ENCODE measurements around the gene SIRPA.

Gene SIRPA

GRCh38 chr20:1870792-1871550 lies 24.2 kb upstream of the SIRPA start:
- Histone ChIP-seq H3K27ac (no peak overlapping the region), H3K36me3 (no peaks in the 10 kb centered on the region), H3K27me3 (ENCODE audit: insufficient read depth, low read depth, severe bottlenecking) (no peaks in the 10 kb centered on the region), H3K4me3 (ENCODE audit: low read depth, low read length) (no peak overlapping the region), H3K9me3 (ENCODE audit: severe bottlenecking) (peaks cover 3% of the 10 kb centered on the region)
- DNase-seq: peak; percentile 29
- TF ChIP-seq, protein P1, sequence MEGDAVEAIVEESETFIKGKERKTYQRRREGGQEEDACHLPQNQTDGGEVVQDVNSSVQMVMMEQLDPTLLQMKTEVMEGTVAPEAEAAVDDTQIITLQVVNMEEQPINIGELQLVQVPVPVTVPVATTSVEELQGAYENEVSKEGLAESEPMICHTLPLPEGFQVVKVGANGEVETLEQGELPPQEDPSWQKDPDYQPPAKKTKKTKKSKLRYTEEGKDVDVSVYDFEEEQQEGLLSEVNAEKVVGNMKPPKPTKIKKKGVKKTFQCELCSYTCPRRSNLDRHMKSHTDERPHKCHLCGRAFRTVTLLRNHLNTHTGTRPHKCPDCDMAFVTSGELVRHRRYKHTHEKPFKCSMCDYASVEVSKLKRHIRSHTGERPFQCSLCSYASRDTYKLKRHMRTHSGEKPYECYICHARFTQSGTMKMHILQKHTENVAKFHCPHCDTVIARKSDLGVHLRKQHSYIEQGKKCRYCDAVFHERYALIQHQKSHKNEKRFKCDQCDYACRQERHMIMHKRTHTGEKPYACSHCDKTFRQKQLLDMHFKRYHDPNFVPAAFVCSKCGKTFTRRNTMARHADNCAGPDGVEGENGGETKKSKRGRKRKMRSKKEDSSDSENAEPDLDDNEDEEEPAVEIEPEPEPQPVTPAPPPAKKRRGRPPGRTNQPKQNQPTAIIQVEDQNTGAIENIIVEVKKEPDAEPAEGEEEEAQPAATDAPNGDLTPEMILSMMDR (IDR thresholded peaks at IDR 0.05; ENCODE audit: low read depth, low read length): no peak

GRCh38 chr20:1871807-1872458 lies 23.3 kb upstream of the SIRPA start:
- Histone ChIP-seq H3K4me3 (ENCODE audit: low read depth, low read length) (no peak overlapping the region), H3K36me3 (no peaks in the 10 kb centered on the region), H3K27me3 (ENCODE audit: insufficient read depth, low read depth, severe bottlenecking) (no peaks in the 10 kb centered on the region), H3K9me3 (ENCODE audit: severe bottlenecking) (peaks cover 3% of the 10 kb centered on the region), H3K27ac (no peak overlapping the region)
- TF ChIP-seq, protein P1 (IDR thresholded peaks at IDR 0.05; ENCODE audit: low read depth, low read length): no peak
- no peak for DNase-seq

- DNase-seq: no peak
- no peaks in the 10 kb centered on the region for H3K27me3 ChIP-seq (ENCODE audit: insufficient read depth, low read depth, severe bottlenecking)
- peaks cover 3% of the 10 kb centered on the region for H3K9me3 ChIP-seq (ENCODE audit: severe bottlenecking)
- H3K27ac ChIP-seq: no peak overlapping the region
- no peaks in the 10 kb centered on the region for H3K36me3 ChIP-seq
- no peak overlapping the region for H3K4me3 ChIP-seq (ENCODE audit: low read depth, low read length)
- TF ChIP-seq, protein P1 (IDR thresholded peaks at IDR 0.05; ENCODE audit: low read depth, low read length): no peak
Measured at GRCh38 chr20:1872459-1873097, 22.6 kb upstream of the SIRPA start.

DNA sequence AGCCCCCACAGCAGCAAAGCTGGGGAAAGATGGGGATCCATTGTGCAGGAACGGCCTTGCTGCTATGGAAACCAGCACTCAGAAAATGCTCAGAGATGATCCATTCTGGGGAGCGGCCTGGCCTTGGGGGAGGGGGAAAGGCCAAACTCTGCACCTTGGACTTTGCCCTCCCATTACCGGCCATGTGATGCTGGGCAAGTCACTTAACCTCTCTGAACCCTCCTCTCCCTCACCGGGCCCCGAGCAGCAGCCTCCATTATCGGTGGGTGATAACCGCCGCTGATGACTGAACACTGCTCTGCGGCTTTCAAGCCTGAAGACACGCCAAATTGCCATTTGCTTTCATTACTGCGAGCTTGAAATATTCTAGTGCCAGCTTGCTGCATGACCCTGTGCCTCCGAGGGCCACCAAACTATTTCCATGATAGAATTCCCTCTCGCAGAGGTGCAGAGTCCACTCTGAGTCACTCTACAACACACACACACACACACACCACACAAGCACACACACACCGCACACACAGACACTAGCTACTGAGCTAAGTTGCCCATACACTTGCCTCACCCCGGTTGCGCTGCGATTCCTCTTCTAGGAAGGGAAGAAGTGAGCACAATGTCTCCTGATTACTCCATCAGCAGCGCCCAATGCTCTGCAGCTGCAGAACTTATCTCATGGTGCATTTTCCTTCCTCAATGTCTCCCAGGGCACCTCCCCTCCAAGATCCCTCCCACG lies 20.6 kb upstream of the SIRPA start:
- H3K4me3 ChIP-seq (ENCODE audit: low read depth, low read length): no peak overlapping the region
- TF ChIP-seq, protein P1 (IDR thresholded peaks at IDR 0.05; ENCODE audit: low read depth, low read length): no peak
- H3K27me3 ChIP-seq (ENCODE audit: insufficient read depth, low read depth, severe bottlenecking): no peaks in the 10 kb centered on the region
- H3K27ac ChIP-seq: no peak overlapping the region
- no peak for DNase-seq
- peaks cover 3% of the 10 kb centered on the region for H3K9me3 ChIP-seq (ENCODE audit: severe bottlenecking)
- no peaks in the 10 kb centered on the region for H3K36me3 ChIP-seq

DNA sequence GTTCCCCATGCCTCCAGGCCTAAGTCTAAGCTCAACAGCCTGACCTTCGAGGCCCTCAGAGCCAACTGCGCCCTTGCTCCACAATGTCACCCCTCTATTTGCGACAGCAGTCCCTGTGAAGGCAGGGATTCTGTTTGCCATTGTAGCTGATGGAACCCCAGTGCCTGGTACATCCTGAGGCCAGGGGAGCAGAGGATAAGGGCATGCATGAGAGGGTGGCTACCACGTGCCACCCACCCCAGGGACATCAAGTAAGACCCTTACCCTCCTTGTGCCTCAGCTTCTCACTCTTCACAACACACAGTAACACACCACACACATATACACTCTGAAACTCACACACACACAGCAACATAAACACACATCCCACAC lies 20.0 kb upstream of the SIRPA start:
- TF ChIP-seq, protein P1 (IDR thresholded peaks at IDR 0.05; ENCODE audit: low read depth, low read length): no peak
- no peak for DNase-seq
- Histone ChIP-seq H3K27ac (no peak overlapping the region), H3K27me3 (ENCODE audit: insufficient read depth, low read depth, severe bottlenecking) (no peaks in the 10 kb centered on the region), H3K9me3 (ENCODE audit: severe bottlenecking) (peaks cover 3% of the 10 kb centered on the region), H3K36me3 (no peaks in the 10 kb centered on the region), H3K4me3 (ENCODE audit: low read depth, low read length) (no peak overlapping the region)
